ENCODE results near the gene DPP9.

Gene DPP9

GRCh38 chr19:4707956-4708650 lies 15.5 kb downstream of the DPP9 start:
- DNase-seq = no peak

GRCh38 chr19:4707322-4707721 lies 16.3 kb downstream of the DPP9 start:
- DNase-seq = no peak

GRCh38 chr19:4705413-4706131 lies 18.1 kb downstream of the DPP9 start:
- peak; percentile 57 for DNase-seq

- DNase-seq = no peak
Measured at GRCh38 chr19:4704317-4704673, 19.3 kb downstream of the DPP9 start.

GRCh38 chr19:4703671-4704316 lies 19.8 kb downstream of the DPP9 start:
- DNase-seq = no peak

GRCh38 chr19:4702764-4703163 lies 20.9 kb downstream of the DPP9 start:
- DNase-seq = no peak

GRCh38 chr19:4701557-4701956 lies 22.1 kb downstream of the DPP9 start:
- DNase-seq = no peak

GRCh38 chr19:4700693-4700970 lies 23.0 kb downstream of the DPP9 start:
- no peak for DNase-seq

GRCh38 chr19:4699826-4700692 lies 23.6 kb downstream of the DPP9 start:
- DNase-seq = no peak

- DNase-seq = no peak
Measured at GRCh38 chr19:4697304-4697703, 26.3 kb downstream of the DPP9 start.

- DNase-seq = no peak
Measured at GRCh38 chr19:4695224-4695731, 28.4 kb downstream of the DPP9 start.

GRCh38 chr19:4694211-4694987 lies 29.2 kb downstream of the DPP9 start:
- DNase-seq = no peak

- no peak for DNase-seq
Measured at GRCh38 chr19:4693471-4694121, 30.0 kb downstream of the DPP9 start.

GRCh38 chr19:4693078-4693350 lies 30.6 kb downstream of the DPP9 start:
- no peak for DNase-seq

GRCh38 chr19:4692251-4693077 lies 31.2 kb downstream of the DPP9 start:
- DNase-seq = no peak

- no peak for DNase-seq
Measured at GRCh38 chr19:4691373-4691772, 32.3 kb downstream of the DPP9 start.

GRCh38 chr19:4690361-4690760 lies 33.3 kb downstream of the DPP9 start:
- DNase-seq = no peak

GRCh38 chr19:4689403-4689802 lies 34.2 kb downstream of the DPP9 start:
- no peak for DNase-seq

GRCh38 chr19:4688587-4688986 lies 35.1 kb downstream of the DPP9 start:
- no peak for DNase-seq

- DNase-seq = no peak
Measured at GRCh38 chr19:4687396-4687795, 36.2 kb downstream of the DPP9 start.

GRCh38 chr19:4686700-4687099 lies 36.9 kb downstream of the DPP9 start:
- no peak for DNase-seq

Data from right hindlimb (tissue), 1 donor.